HG02973 (cell line): ENCODE data around the gene KIAA1755.

Experiments used
- ATAC-seq: cut with Tn5 transposase; IDR thresholded peaks from one replicate; pipeline ENCODE4 v1.9.1; 2021; ENCODE audit warnings: moderate library complexity; ENCODE audit not compliant: unreplicated experiment

KIAA1755 gene

DNA sequence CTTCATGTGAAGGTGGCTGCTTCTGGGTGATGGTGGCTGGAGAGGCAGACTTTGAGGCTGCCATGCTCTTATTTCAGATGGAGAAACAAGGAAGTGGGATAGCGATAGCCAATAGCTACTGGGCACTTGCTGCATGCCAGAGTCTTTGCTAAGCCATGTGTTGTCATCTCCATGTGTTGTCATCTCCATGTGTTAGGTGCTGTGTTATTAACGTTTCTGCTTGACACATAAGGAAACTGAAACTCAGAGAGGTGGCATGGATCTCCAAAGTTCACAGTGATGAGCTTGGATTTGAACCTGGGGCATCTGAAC is 16.9 kb downstream of the KIAA1755 start:
- ATAC-seq, result no peak

DNA sequence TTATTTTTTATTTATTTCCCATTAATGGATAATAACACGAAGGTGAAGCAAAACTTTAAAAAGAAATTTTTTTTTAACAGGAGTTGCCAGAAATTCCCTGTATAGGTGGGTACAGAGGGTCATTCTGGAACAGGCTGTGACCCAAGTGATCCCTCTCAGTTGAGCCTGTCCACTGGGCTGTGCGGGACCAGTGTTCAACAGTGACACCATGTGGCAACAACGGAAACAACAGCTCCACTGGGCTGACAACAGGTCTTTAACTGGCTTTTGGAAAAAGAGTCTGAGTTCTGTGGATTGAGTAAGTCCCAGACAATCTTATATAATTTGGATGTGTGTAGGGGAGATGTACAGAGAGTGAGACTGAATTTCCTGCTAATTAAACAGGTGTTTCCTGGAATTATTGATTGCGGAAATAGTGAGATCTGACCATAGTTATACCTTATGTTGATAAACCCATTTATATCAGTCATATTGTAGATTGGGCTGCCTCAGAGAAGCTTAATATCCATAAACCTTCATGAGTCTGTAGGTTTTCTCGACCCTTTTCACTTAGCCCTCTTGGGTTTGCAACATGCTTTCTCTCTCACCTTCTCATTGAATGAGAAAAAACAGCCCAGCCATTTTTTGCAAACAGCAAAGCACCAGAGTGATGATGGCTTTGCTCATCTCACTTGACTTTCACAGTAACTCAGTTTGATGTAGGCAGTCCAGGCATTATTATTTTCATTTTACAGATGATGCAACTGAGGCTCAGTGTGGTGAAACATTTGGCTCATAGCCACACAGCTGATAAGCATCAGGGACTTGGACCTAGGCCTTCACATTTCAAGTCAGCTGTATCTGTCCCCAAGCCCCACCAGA is 17.5 kb downstream of the KIAA1755 start:
- no peak for ATAC-seq

DNA sequence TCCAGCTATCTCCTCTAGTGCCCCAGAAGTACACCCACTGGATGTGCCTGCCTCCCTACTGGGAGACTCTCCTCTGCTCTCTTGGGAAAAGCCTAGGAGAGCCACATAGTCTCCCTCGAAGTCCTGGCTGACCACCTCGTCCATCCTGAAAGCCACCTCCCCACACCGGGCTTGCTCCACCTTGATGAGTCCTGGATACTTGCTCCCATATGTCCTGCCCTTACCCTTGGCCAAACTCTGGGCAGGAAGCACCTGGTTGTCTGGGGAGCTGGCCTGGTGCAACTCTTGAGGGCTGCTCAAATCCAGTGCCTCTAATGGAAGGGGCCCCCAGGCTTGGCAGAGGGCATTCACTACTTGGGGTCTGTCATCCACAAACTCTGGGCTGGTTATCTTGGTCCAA is 19.3 kb downstream of the KIAA1755 start:
- ATAC-seq, result no peak

DNA sequence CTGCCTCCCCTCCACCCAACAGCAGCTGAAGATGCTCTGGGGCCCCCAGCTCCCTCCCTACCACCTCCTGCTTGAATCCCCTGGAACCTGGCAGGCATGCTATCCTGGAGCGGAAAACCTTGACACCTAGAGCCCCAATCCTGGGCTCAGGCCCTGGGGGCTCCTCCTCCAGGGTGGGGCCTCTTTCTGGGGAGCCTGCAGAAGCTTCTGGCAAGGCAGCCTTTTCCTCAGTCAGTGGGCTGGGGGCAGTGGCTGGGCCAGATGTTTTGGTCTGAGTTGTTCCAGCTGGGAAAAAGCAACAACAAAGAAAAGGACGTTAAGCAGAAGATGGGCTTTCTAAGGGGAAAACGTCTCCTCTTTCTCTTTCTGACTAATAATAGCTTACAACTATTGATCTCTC is 21.1 kb downstream of the KIAA1755 start:
- no peak for ATAC-seq

DNA sequence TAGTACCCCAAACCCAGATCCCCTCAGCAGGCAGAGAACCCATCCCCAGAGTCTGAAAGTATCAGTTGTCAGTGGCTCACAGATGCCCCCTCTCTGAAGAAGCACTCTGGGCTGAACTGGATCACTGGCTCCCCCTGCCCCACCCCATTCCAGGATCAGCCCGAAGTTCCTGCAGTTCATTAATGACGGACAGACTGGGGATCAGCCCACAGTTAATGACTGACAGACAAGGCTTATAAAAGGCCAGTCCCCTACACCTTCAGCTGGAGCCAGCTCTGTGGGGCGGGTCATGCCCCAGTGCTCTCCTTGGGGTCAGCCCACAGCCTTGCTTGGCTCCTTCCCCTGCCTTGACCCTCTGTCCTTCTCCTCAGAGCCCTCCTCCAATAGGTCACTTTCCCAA is 21.7 kb downstream of the KIAA1755 start:
- no peak for ATAC-seq

DNA sequence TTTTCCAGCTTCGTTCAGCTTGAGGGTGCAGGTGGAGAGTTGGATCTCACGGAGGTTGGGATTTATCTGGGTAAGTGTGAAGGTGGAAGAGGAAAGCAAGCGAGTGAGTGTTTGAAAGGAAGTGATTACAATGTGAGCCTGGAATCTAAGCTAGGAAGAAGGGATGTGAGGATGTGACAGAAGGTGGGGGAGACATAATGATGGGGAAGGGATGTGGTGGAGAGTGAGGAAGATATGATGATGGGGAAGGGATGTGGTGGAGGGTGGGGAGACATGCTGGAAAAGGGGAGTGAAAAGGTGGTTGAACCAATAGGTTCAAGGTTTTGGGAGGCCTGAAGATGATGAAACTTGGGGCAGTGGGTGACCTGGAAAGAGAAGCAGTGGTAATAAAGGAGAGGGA is 23.2 kb downstream of the KIAA1755 start:
- no peak for ATAC-seq

DNA sequence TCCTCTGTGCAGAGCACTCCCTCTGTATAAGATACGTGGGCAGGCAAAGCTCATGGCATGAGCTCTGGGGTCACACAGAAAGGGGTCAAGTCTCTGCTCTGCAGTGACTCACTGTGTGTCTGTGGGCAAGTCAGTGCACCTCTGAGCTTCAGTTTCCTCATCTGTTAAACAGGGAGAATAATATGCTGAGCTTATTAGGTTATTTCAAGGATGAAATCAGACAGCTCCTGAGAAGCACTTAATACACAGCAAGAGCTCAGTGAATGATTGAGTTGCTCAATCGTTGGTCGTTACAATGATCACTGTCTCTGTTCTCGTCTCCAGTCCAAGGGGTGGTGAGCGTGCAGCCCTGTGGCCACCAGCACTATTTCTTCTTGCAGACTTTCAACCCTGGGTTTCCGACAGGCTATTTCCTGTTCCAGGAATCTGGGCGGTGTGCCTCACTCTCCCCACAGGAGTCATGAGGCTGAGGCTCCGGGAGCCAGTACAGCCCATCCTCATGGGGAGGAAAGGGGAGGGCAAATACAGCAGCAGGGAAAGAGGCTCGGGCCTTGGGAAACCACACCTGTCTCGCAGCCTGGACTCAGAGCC is 28.9 kb downstream of the KIAA1755 start:
- no peak for ATAC-seq

DNA sequence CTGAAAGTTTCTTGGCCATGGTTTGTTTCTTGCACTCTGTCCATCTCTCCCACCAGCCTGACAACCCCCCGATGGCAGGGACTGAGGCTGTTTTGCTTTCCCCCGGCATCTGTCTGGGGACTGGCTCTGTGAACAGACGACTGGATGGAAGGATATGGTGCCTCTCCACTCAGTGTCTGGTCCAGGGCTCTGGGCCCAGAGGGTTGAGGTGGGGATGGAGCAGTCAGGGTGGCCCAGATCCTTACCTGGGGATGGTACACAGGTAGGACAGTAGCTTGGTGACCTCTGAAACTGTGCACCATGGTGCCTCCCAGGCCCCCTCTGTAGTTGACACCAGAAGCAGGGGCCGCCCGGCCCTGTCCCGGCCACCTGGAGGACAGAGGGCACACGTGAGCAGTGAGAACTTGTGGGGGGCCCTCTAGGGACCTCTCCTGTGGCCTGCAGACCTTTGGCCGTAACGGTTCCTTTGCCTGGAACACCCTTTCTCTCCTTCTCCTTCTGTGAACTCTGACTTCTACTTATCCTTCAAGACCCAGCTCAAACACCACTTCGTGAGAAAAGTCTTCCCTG is 29.5 kb downstream of the KIAA1755 start:
- no peak for ATAC-seq

DNA sequence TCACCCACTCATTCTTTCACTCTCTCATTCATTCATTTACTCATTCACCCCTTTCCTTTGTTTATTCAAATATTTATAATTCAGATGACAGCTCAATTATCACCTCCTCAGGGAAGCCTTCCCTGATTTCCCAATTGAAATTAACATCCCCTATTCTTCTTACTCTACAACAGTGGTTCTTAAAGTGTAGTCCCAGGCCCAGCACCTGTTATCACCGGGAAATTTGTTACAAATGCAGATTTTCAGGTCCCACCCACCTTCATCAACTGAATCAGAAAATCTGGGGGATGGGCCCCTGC is 30.3 kb downstream of the KIAA1755 start:
- ATAC-seq, result no peak

DNA sequence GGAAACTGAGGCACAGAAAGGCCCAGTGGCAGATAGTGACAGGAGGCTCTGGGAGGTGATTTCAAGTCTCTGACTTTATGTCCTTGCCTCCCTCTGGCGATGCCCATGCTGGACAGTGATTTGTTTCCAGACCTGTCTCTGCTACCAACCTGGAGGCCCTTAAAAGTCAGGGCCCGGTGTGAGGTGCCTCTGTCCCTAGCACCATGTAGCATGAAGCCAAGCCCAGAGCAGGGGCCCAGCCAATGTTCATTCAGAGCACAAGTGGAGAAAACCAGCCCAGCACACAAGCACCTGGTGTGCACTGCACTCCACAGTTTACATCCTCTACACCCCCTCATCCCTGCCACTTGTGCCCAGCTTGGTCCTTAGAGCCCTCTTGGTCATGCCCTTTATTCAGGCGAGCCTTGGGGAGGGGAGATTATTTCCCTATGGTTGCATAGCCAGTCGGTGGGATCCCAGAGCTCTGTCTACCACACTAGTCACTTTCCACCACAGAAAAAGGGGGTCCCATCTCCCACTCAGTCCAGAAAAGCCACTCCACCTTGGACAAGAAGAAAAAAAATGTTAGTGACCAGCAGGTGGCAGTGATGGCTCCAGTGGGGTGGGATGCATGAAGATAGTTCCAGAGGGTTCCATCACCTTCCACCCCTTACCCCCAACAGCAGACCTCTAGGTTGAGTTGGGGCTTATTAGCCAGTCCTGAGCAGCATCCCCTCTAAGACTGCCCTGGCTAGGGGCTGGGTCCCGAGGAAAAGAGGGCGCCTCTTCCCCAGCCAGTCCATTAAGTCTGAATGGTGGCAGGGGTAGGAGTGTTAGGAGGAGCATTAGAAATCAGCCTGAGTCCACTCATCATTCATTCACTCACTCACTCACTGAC is 30.9 kb downstream of the KIAA1755 start:
- ATAC-seq, result no peak

DNA sequence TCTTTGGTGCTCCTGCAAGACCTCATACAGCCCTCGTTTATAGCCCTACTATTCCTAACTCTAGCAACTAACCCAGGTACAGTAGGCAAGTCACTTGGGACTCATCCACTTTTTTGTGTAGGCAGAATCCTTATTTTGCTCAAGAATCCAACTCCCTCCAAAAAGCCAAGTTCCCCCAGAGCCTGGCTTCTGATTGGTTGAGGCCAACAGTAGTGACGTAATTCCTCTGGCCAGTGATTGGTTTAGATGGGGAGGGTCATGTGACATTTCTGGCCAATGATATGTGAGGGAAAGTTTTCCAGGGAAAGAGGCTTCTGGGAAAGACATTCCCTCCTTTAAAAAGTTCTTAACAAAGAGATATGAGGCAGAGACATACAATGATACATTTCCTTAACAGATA is 32.1 kb downstream of the KIAA1755 start:
- no peak for ATAC-seq

DNA sequence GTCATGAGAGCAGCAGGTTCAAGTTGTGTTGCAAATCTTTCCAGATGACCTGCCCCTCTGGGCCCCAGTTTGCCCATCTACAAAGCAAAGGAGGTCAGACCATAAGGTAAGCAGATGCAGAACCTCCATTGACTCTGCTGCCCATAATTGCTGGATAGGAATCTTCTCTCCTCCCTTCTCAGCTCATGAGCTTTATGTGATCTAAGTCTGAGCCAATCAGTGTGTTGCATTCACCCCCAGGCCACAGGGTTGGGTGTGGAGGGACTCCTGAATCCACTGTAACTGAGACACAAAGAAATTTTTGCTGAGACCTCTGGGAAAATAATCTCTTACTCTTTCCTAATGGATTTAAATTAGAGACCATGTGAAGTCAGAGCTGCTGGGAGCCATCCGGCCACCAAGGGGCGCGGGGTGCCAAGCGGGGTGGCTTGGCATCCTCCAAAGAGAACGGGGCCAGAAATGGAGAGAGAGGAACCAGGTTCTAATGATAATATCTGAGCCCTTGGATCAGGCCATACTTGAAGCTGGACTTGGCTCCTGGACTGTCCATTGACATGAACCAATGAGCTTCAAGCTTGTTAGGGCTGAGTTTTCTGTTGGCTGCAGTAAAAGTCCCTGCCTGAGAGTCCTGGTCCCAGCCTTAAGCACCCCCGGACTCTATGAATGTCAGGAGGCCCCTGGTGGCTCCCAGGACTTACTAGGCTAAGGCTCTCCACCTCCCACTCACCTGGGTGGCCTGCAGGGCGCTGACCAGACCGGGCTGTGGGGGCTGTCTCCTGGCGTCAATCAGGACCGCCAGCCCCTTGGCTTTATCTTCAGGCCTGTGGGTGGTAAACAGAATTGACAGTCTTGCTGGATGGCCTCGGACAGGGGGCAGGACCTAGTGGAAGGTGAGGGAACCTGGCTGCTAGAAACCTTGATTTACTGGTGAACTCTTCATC is 32.8 kb downstream of the KIAA1755 start:
- no peak for ATAC-seq

DNA sequence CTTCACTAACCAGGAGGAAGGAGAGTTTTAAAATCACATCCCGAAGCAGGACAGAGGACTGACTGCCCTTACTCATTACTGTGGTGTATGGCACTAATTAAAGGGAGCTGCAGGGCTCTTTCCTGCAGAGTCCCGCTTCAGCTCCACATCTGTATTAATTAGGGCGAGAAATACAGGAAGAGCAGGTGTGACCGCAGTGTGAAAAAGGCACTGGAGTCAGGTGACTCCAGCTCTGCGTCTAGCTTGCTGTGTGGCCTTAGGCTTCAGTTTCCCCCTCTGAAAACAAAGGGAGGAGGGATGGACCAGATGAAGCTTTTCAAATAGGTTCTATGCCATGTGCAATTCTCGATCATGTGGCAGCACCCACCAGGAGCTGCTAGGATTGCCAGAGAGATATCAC is 34.0 kb downstream of the KIAA1755 start:
- ATAC-seq, result no peak

DNA sequence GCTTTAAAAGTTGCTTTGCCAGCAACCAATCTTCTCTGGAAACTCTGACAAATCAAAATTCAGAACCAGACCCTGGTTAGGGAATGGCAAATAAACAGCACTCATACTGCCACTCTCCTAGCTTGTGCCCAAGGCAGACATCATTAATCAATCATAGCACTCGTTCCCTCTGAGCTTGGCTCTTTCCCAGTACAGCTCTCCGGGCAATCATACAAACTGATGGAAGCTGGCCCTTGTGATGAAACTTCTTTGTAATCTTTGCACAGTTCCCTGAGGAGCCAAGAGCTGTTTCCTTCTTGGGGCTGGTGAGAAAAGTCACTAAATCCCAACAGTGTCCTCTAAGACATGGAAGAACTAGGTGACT is 34.7 kb downstream of the KIAA1755 start:
- no peak for ATAC-seq

DNA sequence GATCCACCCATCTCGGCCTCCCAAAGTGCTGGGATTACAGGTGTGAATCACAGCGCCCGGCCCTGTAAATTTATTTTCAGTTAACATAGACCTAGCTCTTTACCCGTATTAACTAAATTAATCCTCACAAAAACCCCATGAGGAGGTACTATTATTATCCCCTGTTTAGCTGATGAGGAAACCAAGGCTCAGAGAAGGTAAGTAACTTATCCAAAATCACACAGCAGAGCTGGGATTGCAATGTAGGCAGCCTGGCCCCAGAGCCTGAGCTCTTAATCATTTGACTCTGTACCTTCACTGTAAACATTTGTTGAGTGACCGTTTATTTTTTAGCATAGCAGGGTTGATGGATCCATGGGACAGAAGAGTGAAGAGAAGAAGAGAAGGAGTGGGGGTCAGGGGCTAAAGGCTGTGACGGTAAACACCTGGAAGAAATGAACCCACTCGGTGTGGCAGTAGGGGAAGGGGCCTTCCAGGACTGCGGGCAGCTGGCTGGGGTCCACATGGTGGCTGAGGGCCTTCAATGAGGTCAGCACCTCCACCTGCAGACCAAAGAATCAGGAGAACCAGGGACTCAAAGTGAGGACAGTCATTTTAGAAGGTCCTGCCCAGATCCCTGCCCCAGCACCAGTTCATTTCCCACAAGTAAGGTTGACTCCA is 35.2 kb downstream of the KIAA1755 start:
- ATAC-seq, result no peak

DNA sequence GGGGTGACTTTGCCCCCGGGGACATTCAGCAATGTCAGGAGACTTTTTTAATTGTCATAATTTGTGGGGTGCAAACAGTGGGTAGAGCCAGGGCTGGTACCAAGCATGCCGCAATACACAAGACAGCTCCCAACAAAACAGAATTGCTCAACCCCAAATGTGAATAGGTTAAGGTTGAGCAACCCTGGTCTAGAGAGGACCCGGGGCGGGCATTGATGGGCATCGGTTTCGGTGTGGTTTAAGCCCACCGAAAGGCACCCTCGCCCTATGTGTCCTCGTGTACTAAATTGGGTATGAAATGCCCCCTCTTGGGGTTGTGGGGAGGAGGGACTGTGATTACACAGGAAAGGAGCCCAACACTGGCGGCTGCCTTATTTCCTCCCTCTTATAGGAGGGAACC is 36.0 kb downstream of the KIAA1755 start:
- no peak for ATAC-seq

DNA sequence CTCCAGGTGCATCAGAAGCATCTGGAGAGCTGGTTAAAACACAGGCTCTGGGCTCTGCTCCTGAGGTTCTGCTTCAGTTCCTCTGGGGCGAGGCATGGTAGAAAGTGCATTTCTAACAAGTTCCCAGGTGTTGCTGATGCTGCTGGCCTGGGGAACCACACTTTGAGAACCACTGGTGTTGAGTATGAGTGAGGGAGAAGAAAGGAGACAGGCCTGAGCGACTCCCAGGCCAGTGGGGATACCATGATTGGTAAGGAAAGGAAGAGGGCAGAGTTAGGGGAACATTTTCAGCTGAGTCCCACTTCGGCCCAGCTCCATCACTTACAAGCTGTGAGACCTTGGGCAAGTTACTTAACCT is 36.8 kb downstream of the KIAA1755 start:
- ATAC-seq, result no peak

DNA sequence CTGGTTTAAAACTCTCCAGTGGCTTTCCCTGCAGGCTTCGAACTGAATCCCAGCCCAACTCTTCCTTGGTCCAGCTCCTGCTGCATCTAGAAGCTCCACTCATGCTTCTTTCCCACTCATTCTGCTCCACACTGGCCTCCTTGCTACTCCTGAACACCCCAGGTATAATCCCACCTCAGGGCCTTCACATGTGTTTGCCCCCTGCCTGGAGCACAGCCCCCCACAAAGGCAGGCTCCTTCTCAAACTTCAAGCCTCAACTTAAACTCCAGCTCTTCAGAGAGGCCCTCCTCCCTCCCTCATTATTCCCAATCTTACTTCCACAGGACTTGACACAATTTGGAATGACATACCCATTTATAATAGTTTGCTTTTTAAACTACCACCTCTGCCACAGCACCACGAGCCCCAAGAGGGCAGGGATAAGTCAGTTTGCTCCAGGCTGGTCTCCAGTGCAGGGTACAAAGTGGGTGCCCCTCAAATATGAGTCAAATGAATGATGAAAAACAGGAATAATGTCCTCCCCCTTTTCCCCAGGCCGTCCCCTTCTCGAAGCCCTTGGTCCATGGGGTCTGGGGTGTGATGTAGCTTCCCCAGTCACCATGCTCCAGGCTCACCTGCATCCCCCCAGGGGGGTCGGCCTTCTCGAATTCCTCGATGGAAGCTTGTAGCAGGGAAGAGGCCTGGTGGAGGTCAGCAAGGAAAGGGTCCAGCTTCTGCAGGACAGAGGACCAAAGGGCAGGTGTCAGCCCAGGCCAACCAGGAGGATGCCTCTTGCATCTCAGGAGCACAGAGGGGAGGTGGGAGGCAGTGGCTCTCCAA is 37.4 kb downstream of the KIAA1755 start:
- ATAC-seq, result no peak

DNA sequence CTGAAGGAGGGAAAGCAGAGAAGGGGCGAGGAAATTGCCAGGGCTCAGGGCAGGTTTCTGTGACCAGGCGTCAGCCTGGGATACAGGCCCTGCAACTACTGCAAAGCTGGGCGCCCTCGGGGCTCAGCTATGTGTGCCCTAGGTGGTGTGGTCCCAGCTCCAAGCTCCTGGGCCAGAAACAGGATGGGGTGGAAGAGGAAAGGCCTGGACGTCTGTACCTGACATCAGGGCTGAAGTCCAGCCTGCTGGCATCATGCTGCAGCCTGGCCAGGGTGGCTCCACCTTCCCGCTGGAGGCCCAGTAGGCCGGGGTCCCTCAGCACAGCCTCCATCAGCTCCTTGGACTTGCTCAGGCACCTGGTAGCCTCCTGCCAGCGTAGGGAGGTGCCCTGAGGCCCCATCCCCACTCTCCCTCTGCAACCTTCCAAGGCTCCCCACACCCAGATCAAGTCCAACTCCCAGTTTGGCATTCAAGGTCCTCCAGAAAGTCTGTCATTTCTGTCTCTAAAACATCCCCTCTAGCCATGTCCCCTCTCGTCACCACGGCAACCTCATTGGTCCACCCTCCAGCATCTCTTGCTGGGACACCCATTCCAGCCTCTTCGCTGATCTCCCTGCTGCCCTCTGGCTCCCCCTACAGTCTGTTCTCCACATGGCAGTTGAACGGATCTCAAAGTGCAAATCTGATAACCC is 38.2 kb downstream of the KIAA1755 start:
- no peak for ATAC-seq
